Fibroblast of lung (primary cell): ENCODE results near the gene CLPTM1L.

Source experiments
- EZH2 ChIP-seq: IDR thresholded peaks from 2 replicates; pipeline ENCODE4 v1.5.1; 2012; ENCODE audit warnings: low read length, control low read depth, mild to moderate bottlenecking; ENCODE audit errors: missing control alignments
- TF ChIP-seq, protein P1 (sequence below), 2 donors: IDR thresholded peaks in 1 of 2; conservative IDR thresholded peaks in 1 of 2; 1 replicate in 1 of 2; 2 replicates in 1 of 2; pipeline ENCODE4 v1.5.1; 2011 to 2012; ENCODE audit warnings: low read length in 2 of 2, control low read depth in 1 of 2, inconsistent platforms in 1 of 2, low read depth in 1 of 2, mild to moderate bottlenecking in 1 of 2

- TF ChIP-seq, protein P1, sequence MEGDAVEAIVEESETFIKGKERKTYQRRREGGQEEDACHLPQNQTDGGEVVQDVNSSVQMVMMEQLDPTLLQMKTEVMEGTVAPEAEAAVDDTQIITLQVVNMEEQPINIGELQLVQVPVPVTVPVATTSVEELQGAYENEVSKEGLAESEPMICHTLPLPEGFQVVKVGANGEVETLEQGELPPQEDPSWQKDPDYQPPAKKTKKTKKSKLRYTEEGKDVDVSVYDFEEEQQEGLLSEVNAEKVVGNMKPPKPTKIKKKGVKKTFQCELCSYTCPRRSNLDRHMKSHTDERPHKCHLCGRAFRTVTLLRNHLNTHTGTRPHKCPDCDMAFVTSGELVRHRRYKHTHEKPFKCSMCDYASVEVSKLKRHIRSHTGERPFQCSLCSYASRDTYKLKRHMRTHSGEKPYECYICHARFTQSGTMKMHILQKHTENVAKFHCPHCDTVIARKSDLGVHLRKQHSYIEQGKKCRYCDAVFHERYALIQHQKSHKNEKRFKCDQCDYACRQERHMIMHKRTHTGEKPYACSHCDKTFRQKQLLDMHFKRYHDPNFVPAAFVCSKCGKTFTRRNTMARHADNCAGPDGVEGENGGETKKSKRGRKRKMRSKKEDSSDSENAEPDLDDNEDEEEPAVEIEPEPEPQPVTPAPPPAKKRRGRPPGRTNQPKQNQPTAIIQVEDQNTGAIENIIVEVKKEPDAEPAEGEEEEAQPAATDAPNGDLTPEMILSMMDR (conservative IDR thresholded peaks at IDR 0.05 in 1 of 2, IDR thresholded peaks at IDR 0.05 in 1 of 2; ENCODE audit: low read depth in 1 of 2, low read length in 2 of 2): no peak
- TF ChIP-seq EZH2: no peak
Observed at GRCh38 chr5:1273745-1274144, 71.2 kb downstream of the CLPTM1L start.
